ENCODE data around the gene CPN2. TPM values are rescaled to one million over a fixed set of nuclear protein-coding genes. Genes with fewer than 3 reads are reported as not detected.

Gene CPN2
- total and polyA plus RNA-seq, 2 donors (not counting 3 experiments of a cell fraction or from before 2014, with no cell fraction given), result not detected

GRCh38 chr3:194326192-194326967, 24.7 kb downstream of the CPN2 start:
- DNase-seq (ENCODE audit: low read depth, low spot score), result no peak

More at GRCh38 chr3:194326192-194326967, 24.7 kb downstream of the CPN2 start:
- CTCF ChIA-PET, result interaction anchor here (0.8 to 1.1 kb wide), 2 partner anchors 546 to 661 kb away, joined by 3 read pairs; no protein-coding TSS in a partner anchor
- POLR2A ChIA-PET, result no interaction called here
- no peaks in the 10 kb centered on the region for H3K9me1 ChIP-seq (replicated peaks; ENCODE audit: control insufficient read depth, extremely low read depth, insufficient read depth, low read length)
- no peaks in the 10 kb centered on the region for H4K20me1 ChIP-seq (replicated peaks; ENCODE audit: control insufficient read depth, extremely low read depth, insufficient read depth, low read length)
- no peaks in the 10 kb centered on the region for H3K36me3 ChIP-seq (ENCODE audit: control insufficient read depth in 2 of 2, extremely low read depth in 1 of 2, insufficient read depth in 2 of 2, low read length in 2 of 2)
- no peak overlapping the region for H3K9ac ChIP-seq (replicated peaks; ENCODE audit: extremely low read depth, insufficient read depth, low read length)
- H3K4me3 ChIP-seq (replicated peaks in 1 of 3; ENCODE audit: insufficient read depth in 1 of 3, low read depth in 1 of 3, low read length in 3 of 3), result no peak overlapping the region
- no peaks in the 10 kb centered on the region for H3K79me2 ChIP-seq (ENCODE audit: control insufficient read depth, insufficient read depth, low read length)
- H3K4me1 ChIP-seq (ENCODE audit: control insufficient read depth, extremely low read depth, insufficient read depth, low read length), result no peaks in the 10 kb centered on the region
- dilution Hi-C loops (cut with MboI; ENCODE audit: extremely low pct_ligation_motif_present, low sequenced_read_pairs) (no loop called here), intact Hi-C loops (cut with micrococcal nuclease) (no loop called here)
- no peak overlapping the region for H3K27ac ChIP-seq (ENCODE audit: insufficient read depth, low read depth, low read length)
- H3K27me3 ChIP-seq (ENCODE audit: control insufficient read depth in 2 of 2, insufficient read depth in 2 of 2, low read length in 2 of 2), result peaks cover 0 to 2% of the 10 kb centered on the region in 2 experiments
- TF ChIP-seq EZH2 (IDR thresholded peaks at IDR 0.05; ENCODE audit: borderline replicate concordance, low read depth, low read length, severe bottlenecking) (no peak), MYC (IDR thresholded peaks at IDR 0.05; ENCODE audit: low read depth, low read length) (no peak), GATA2 (IDR thresholded peaks at IDR 0.05; ENCODE audit: insufficient read depth, insufficient read length, low read depth, low read length) (no peak), FOS (IDR thresholded peaks at IDR 0.05; ENCODE audit: borderline replicate concordance, insufficient read depth, low read length) (no peak), MAX (IDR thresholded peaks at IDR 0.05; ENCODE audit: insufficient read depth, insufficient read length) (no peak), JUN (IDR thresholded peaks at IDR 0.05; ENCODE audit: borderline replicate concordance, insufficient read depth, insufficient read length, low read depth) (no peak), POLR2AphosphoS5 (IDR thresholded peaks at IDR 0.05; ENCODE audit: insufficient read depth, low read depth, low read length) (no peak), CTCF (IDR thresholded peaks at IDR 0.05; ENCODE audit: extremely low read depth in 1 of 2, insufficient read depth in 1 of 2, low read depth in 1 of 2, low read length in 2 of 2) (no peak), POLR2A (IDR thresholded peaks at IDR 0.05; ENCODE audit: low read depth, low read length) (no peak)
- no peak for FAIRE-seq
- no peaks in the 10 kb centered on the region for H3K9me3 ChIP-seq (replicated peaks; ENCODE audit: control insufficient read depth, insufficient read depth, low read length)
- no peak overlapping the region for H2AFZ ChIP-seq (ENCODE audit: low read depth, low read length)
- no peak overlapping the region for H3K4me2 ChIP-seq (ENCODE audit: insufficient read depth, low read length)
- BruUV-seq (replicated peaks), result no TSS peak

All from endothelial cell of umbilical vein (primary cell).